HepG2 (cell line): ENCODE results near the gene EFNA2. TPM values are rescaled to one million over a fixed set of nuclear protein-coding genes. Genes with fewer than 3 reads are reported as not detected.
A peak's percentile ranks its signal among the peaks of the same experiment; 100 is the strongest.

Experiments
- CAMTA2 ChIP-seq: sonication (generic); formaldehyde crosslinking; IDR thresholded peaks from 2 replicates; pipeline ENCODE4 v1.4.0; 2020; ENCODE audit warnings: mild to moderate bottlenecking, missing genetic modification reagents, borderline replicate concordance
- DPF2 ChIP-seq: sonication (generic); formaldehyde crosslinking; IDR thresholded peaks from 2 replicates; pipeline ENCODE4 v1.4.0; 2020; ENCODE audit warnings: mild to moderate bottlenecking, low read depth, missing genetic modification reagents, borderline replicate concordance
- JUND ChIP-seq: sonication (generic); formaldehyde crosslinking; IDR thresholded peaks from 2 replicates; pipeline ENCODE4 v1.8.0; 2022; ENCODE audit warnings: mild to moderate bottlenecking, missing genetic modification reagents
- MATR3 ChIP-seq: sonication (generic); formaldehyde crosslinking; IDR thresholded peaks from 2 replicates; pipeline ENCODE4 v1.4.0; 2020; ENCODE audit warnings: missing genetic modification reagents
- MIER3 ChIP-seq: IDR thresholded peaks from 2 replicates; pipeline ENCODE4 v1.6.1; 2016; ENCODE audit warnings: missing compliant biosample characterization, borderline replicate concordance
- NFE2 ChIP-seq: sonication (generic); formaldehyde crosslinking; IDR thresholded peaks from 2 replicates; pipeline ENCODE4 v1.4.0; 2020; ENCODE audit warnings: missing genetic modification reagents
- PCBP2 ChIP-seq: fragments of 200-400 bp; formaldehyde crosslinking; optimal IDR thresholded peaks from 2 replicates; pipeline ENCODE3; 2018; ENCODE audit warnings: low read length, low read depth; ENCODE audit not compliant: poor library complexity, severe bottlenecking
- SCMH1 ChIP-seq: sonication (generic); formaldehyde crosslinking; IDR thresholded peaks from 2 replicates; pipeline ENCODE4 v1.9.0; 2021; ENCODE audit warnings: missing genetic modification reagents, mild to moderate bottlenecking, borderline replicate concordance
- TOE1 ChIP-seq: sonication (generic); formaldehyde crosslinking; IDR thresholded peaks from 2 replicates; pipeline ENCODE4 v1.4.0; 2020; ENCODE audit warnings: mild to moderate bottlenecking, missing genetic modification reagents
- ZBTB1 ChIP-seq: sonication (generic); formaldehyde crosslinking; IDR thresholded peaks from 2 replicates; pipeline ENCODE4 v1.4.0; 2020; ENCODE audit warnings: missing genetic modification reagents, borderline replicate concordance
- ZFP36 ChIP-seq: fragments of 150-350 bp; IDR thresholded peaks from 2 replicates; pipeline ENCODE4 v1.6.1; 2018; ENCODE audit warnings: borderline replicate concordance, low read length, low read depth; ENCODE audit not compliant: partially characterized antibody
- ZKSCAN1 ChIP-seq: fragments of 150-350 bp; IDR thresholded peaks from 2 replicates; pipeline ENCODE4 v1.6.1; 2014; ENCODE audit warnings: low read length
- ZNF142 ChIP-seq: sonication (generic); formaldehyde crosslinking; IDR thresholded peaks from 2 replicates; pipeline ENCODE4 v1.4.0; 2020; ENCODE audit warnings: missing genetic modification reagents
- ZNF574 ChIP-seq: sonication (generic); formaldehyde crosslinking; IDR thresholded peaks from 2 replicates; pipeline ENCODE4 v1.4.0; 2020; ENCODE audit warnings: missing genetic modification reagents
- ZNF766 ChIP-seq: sonication (generic); formaldehyde crosslinking; IDR thresholded peaks from 2 replicates; pipeline ENCODE4 v1.5.0; 2020; ENCODE audit warnings: missing genetic modification reagents, borderline replicate concordance
- ZSCAN29 ChIP-seq: sonication (generic); formaldehyde crosslinking; conservative IDR thresholded peaks from 2 replicates; pipeline ENCODE4 v1.4.0; 2020; ENCODE audit warnings: mild to moderate bottlenecking, missing genetic modification reagents
- polyA plus RNA-seq, 8 experiments: library from polyadenylated mRNA; depleted of rRNA in 3 of 8; stranded (reverse) in 7 of 8; unstranded in 1 of 8; fragments of >200 nt; fragmentation: Illumina TruSeq in 4 of 8; extraction: Trizol in 4 of 8; gene quantifications; 2 replicates each; pipeline versions ENCODE4 v1.2.1 to v1.2.3, GENCODE V29; 2011 to 2016; ENCODE audit warnings: low read depth in 4 of 8, missing spikeins in 1 of 8, mixed read lengths in 1 of 8; ENCODE audit not compliant: insufficient read depth in 1 of 8
- total RNA-seq, 5 experiments: library from RNA; depleted of rRNA; stranded (reverse); fragments of >200 nt; fragmentation: Illumina TruSeq; extraction: Trizol; gene quantifications; 2 replicates each; pipeline ENCODE4 v1.2.3, GENCODE V29; 2016; ENCODE audit warnings: low read depth in 1 of 5
- TF ChIP-seq, protein P1 (sequence below): sonication (generic); formaldehyde crosslinking; IDR thresholded peaks from 2 replicates; pipeline ENCODE4 v1.8.1; 2022; ENCODE audit warnings: low read depth, mild to moderate bottlenecking, missing genetic modification reagents

Gene EFNA2
- total and polyA plus RNA-seq, 2 of the 13 experiments (the other 11 are each of a cell fraction or from before 2014, with no cell fraction given) = 6.0 to 9.9 TPM

DNA sequence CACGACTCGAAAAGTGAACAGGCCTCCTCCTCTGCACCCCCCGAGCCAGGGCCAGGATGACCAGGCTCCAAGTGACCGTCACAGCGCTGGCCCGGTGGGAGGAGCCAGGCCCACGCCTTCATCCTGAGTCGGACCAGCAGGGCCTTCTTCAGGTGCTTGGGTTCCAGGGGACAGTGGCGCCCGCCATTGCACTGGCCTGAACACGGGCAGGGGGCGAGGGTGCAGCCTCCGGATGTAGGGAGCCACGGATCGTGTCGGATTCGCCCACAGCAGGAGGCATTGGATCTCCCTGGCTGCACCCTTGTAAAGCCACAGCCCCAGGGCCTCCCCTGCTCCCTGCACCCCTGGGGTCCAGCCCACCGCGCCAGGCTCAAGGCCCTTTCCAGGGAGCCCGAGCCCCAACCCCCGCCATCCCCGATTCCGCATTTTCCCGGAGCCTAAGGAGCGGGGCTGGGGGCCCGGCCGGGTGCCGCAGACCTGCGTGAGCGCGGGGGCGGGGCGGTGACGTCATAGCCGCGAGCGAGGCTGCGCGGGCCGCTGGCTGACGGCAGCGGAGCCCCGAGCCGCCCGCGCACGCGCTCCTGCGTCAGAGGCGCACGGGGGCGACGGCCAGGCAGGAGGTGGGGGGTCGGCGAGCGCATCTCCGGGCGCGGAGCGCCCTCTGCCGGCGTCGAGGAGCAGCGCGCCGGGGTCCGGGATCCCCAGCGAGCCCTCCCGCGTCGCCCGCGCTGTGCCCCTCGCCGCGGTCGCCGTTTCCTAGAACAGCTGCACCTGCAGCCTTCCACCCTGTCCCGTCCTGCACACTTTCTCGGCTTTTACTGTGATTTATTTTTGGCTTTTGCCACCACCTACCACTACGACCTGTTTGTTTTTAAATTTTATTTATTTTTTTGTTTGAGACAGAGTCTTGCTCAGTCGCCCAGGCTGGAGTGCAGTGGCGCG lies 45.6 kb upstream of the EFNA2 start (continued):
- TF ChIP-seq ZNF142 (CRISPR knock-in tag) (no peak), SCMH1 (CRISPR knock-in tag) (no peak), ZNF766 (no peak), ZFP36 (no peak), TOE1 (CRISPR knock-in tag) (no peak), ZSCAN29 (no peak), JUND (peak; percentile 48), DPF2 (CRISPR knock-in tag) (no peak), ZNF574 (peak; percentile 42), ZBTB1 (CRISPR knock-in tag) (no peak), MIER3 (CRISPR knock-in tag) (no peak), NFE2 (no peak), MATR3 (CRISPR knock-in tag) (no peak), ZKSCAN1 (no peak), CAMTA2 (CRISPR knock-in tag) (no peak), PCBP2 (no peak)
- TF ChIP-seq, protein P1, sequence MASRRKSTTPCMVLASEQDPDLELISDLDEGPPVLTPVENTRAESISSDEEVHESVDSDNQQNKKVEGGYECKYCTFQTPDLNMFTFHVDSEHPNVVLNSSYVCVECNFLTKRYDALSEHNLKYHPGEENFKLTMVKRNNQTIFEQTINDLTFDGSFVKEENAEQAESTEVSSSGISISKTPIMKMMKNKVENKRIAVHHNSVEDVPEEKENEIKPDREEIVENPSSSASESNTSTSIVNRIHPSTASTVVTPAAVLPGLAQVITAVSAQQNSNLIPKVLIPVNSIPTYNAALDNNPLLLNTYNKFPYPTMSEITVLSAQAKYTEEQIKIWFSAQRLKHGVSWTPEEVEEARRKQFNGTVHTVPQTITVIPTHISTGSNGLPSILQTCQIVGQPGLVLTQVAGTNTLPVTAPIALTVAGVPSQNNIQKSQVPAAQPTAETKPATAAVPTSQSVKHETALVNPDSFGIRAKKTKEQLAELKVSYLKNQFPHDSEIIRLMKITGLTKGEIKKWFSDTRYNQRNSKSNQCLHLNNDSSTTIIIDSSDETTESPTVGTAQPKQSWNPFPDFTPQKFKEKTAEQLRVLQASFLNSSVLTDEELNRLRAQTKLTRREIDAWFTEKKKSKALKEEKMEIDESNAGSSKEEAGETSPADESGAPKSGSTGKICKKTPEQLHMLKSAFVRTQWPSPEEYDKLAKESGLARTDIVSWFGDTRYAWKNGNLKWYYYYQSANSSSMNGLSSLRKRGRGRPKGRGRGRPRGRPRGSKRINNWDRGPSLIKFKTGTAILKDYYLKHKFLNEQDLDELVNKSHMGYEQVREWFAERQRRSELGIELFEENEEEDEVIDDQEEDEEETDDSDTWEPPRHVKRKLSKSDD (CRISPR knock-in tag) = peak; percentile 97
